Right atrium auricular region (tissue), 2 donors: ENCODE data around the gene ROR2. TPM values are rescaled to one million over a fixed set of nuclear protein-coding genes. Genes with fewer than 3 reads are reported as not detected.

ENCODE experiments used
- DNase-seq: peaks from one replicate; pipeline ENCODE4 v3.0.0-alpha.2; 2019; ENCODE audit warnings: low spot score
- H3K27ac ChIP-seq, 2 donors: fragments of 200-600 bp; sonication (generic); 1 replicate in 1 of 2; 2 replicates in 1 of 2; pipeline ENCODE4 v1.5.1; 2016 to 2019
- H3K27me3 ChIP-seq, 2 donors: fragments of 200-600 bp; sonication (generic); one replicate each; pipeline versions ENCODE4 v1.5.1 to v1.6.0; 2017 to 2019
- H3K36me3 ChIP-seq: fragments of 200-600 bp; sonication (generic); one replicate; pipeline ENCODE4 v1.5.1; 2016
- H3K4me1 ChIP-seq, 2 donors: fragments of 200-600 bp; sonication (generic); one replicate each; pipeline versions ENCODE4 v1.5.1 to v1.6.0; 2017 to 2019
- H3K4me3 ChIP-seq, 2 donors: fragments of 200-600 bp; sonication (generic); 1 replicate in 1 of 2; 2 replicates in 1 of 2; pipeline ENCODE4 v1.5.1; 2017 to 2019; ENCODE audit warnings: mild to moderate bottlenecking in 1 of 2, moderate library complexity in 1 of 2
- H3K9me3 ChIP-seq, 2 donors: fragments of 200-600 bp; sonication (generic); one replicate each; pipeline ENCODE4 v1.5.1; 2019
- total RNA-seq, 2 donors: library from RNA; depleted of rRNA; stranded (reverse); fragments of >200 nt; gene quantifications; one replicate each; pipeline ENCODE4 v1.1.0, GENCODE V29; 2016
- TF ChIP-seq, protein P1 (sequence below), 2 donors: fragments of 200-600 bp; sonication (generic); IDR thresholded peaks; one replicate each; pipeline ENCODE4 v1.5.1; 2019; ENCODE audit warnings: antibody characterized with exemption in 2 of 2

ROR2 gene
- total RNA-seq, 2 donors from 2014 or later: 21.8 to 28.5 TPM

DNA sequence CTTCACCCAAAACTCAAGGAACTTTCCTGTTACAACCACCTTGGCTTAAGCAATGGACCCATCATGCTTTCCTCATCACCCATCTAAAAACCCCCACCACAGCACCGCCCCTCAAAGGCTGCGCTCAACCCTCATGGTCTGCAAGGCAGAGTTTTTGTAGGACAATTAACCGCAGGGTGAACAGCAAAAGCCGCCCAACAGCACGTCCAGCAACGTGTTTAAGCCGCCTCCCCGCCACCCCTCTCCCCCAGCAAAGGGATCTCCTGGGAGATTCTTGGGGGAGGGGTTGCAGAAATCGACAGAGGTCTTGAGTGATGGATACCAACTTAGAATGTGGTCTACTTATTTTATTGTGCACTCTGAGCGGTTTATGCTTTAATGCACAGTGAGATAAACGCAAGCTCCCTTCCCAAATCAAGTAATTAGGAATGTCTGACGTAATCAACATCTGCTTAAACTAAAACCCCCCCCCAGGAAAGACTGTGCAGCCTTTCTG lies 1.9 kb downstream of the ROR2 start:
- no peaks in the 10 kb centered on the region for H3K27me3 ChIP-seq
- TF ChIP-seq, protein P1, sequence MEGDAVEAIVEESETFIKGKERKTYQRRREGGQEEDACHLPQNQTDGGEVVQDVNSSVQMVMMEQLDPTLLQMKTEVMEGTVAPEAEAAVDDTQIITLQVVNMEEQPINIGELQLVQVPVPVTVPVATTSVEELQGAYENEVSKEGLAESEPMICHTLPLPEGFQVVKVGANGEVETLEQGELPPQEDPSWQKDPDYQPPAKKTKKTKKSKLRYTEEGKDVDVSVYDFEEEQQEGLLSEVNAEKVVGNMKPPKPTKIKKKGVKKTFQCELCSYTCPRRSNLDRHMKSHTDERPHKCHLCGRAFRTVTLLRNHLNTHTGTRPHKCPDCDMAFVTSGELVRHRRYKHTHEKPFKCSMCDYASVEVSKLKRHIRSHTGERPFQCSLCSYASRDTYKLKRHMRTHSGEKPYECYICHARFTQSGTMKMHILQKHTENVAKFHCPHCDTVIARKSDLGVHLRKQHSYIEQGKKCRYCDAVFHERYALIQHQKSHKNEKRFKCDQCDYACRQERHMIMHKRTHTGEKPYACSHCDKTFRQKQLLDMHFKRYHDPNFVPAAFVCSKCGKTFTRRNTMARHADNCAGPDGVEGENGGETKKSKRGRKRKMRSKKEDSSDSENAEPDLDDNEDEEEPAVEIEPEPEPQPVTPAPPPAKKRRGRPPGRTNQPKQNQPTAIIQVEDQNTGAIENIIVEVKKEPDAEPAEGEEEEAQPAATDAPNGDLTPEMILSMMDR (IDR thresholded peaks at IDR 0.05): no peak
- H3K36me3 ChIP-seq: no peaks in the 10 kb centered on the region
- peak; percentile 50 for DNase-seq
- H3K27ac ChIP-seq: peak overlapping the region; percentile 80 to 82
- peaks cover 0 to 31% of the 10 kb centered on the region in 2 donors for H3K4me1 ChIP-seq
- peak overlapping the region; percentile 65 to 66 for H3K4me3 ChIP-seq
- no peaks in the 10 kb centered on the region for H3K9me3 ChIP-seq

DNA sequence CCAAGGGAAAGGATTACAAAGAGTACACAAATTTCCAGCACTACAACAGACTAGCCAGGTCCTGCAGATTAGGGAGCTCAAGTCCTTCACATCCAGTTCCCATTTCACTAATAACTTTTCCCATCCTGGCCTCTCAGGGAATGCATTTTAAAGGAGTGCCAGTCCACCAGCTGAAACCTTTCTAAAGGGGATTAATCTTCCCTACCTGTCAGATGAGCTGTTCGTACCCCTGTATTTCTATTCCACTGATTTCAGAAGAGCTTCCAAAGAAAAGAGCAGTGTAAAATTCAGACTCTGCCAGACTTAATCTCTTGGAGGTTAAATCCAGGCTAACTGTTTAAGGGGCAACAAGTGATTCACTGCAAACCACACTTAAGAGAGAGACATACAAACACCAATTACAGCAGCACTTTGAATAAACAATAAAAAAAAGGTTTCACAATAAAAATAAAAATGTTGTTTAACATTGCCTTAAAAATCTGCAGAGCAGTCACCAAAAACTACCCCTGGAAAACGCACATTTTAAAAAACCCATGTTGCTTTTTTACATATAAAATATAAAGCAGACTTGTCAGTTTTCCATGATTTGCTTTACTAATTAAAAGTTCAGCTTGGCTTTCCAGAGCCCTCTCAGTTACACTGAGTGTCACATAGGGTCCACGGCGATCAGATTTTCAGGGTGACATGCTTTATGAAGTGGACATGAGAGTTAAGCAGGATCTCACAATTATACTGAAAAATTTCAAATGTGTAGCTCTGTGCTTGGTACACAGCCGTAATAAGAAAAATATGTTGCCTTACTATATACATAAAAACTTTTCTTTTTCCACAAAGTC lies 3.2 kb downstream of the ROR2 start:
- Histone ChIP-seq H3K36me3 (no peaks in the 10 kb centered on the region), H3K4me1 (peaks cover 0 to 31% of the 10 kb centered on the region in 2 donors), H3K27me3 (no peaks in the 10 kb centered on the region), H3K27ac (peak overlapping the region; percentile 80 to 82), H3K9me3 (no peaks in the 10 kb centered on the region), H3K4me3 (no peak overlapping the region)
- DNase-seq: no peak
- TF ChIP-seq, protein P1 (IDR thresholded peaks at IDR 0.05): no peak

DNA sequence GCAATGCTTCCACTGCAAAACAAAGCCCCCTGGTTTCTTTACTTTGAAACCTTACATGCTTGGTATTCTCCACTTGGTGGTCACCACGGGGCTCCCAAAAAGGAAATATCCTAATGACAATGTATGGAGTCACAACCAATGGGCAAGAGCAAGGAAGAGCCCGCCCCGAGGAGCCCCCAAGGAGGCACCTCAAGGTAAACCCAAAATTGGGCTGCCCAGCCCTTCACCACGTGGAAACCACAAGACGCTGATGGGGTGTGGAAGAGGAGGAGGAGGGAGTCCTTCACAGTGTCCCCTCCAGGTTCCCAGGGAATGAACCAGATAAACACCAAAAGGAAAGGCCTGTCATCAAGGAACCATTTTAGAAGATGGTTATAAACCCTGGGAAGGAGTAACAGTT lies 3.8 kb downstream of the ROR2 start:
- H3K4me3 ChIP-seq: peak overlapping the region in 1 of 2 donors; percentile 12
- DNase-seq: no peak
- H3K9me3 ChIP-seq: no peaks in the 10 kb centered on the region
- no peaks in the 10 kb centered on the region for H3K36me3 ChIP-seq
- H3K27ac ChIP-seq: peak overlapping the region; percentile 80 to 82
- H3K4me1 ChIP-seq: peaks cover 0 to 31% of the 10 kb centered on the region in 2 donors
- no peaks in the 10 kb centered on the region for H3K27me3 ChIP-seq
- TF ChIP-seq, protein P1 (IDR thresholded peaks at IDR 0.05): no peak

DNA sequence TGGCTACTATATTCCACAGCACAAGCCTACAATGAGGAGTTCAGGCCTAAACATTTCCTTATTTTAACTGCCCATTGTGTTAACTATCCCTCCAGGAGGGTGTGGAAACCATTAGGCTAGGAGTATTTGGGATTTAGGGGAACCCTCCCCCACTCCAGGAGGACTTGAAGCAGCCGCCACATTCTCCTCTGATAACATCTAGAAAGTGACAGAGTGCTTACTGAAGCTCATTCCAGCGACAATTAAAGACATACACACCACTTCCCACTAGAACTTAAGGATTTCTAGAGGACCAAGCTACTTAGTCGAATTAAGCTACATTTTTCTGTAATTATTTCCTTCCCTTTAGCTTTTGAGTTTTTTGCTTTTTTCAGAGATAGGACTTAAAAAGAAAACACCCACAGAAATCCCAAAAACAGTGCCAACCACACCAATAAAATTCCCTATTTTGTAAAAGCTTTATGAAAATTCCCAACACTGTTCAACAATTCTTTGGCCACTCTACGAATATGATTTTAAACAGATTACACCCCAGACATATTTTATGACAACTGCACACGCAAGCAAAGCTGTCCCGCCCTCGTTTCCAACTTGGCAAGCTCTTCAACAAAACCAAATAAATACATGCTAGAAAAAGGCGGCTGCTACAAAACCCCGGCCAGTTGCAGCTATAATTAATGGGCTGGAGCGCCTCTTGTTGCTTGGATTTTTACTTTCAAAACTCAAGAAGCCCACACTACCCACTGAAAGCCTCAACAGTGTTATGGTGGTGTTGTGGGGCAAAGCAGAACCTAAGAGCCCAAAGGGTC lies 4.5 kb downstream of the ROR2 start:
- peak overlapping the region; percentile 80 to 82 for H3K27ac ChIP-seq
- H3K4me1 ChIP-seq: peaks cover 0 to 31% of the 10 kb centered on the region in 2 donors
- TF ChIP-seq, protein P1 (IDR thresholded peaks at IDR 0.05): peak in 1 of 2 donors; percentile 25
- no peaks in the 10 kb centered on the region for H3K9me3 ChIP-seq
- peak overlapping the region; percentile 12 to 14 for H3K4me3 ChIP-seq
- DNase-seq: no peak
- no peaks in the 10 kb centered on the region for H3K27me3 ChIP-seq
- no peaks in the 10 kb centered on the region for H3K36me3 ChIP-seq

DNA sequence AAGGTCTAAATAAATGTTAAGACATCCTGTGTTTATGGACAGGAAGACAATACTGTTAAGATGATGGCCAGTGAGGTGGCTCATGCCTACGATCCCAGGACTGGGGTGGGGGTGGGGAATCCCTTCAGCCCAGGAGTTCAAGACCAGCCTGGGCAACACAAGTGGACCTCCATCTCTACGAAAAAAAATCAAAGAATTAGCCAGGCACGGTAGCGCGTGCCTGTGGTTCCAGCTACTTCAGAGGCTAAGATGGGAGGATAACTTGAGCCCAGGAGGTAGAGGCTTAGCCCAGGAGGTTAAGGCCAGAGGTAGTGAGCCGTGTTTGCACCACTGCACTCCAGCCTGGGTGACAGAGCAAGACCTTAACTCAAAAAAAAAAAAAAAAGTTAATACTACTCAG lies 5.3 kb downstream of the ROR2 start:
- peaks cover 0 to 31% of the 10 kb centered on the region in 2 donors for H3K4me1 ChIP-seq
- TF ChIP-seq, protein P1 (IDR thresholded peaks at IDR 0.05): no peak
- no peak overlapping the region for H3K4me3 ChIP-seq
- no peaks in the 10 kb centered on the region for H3K36me3 ChIP-seq
- no peaks in the 10 kb centered on the region for H3K9me3 ChIP-seq
- no peak for DNase-seq
- peak overlapping the region; percentile 80 to 82 for H3K27ac ChIP-seq
- no peaks in the 10 kb centered on the region for H3K27me3 ChIP-seq
